Activated T-cell treated with anti-CD3 and anti-CD28 coated beads, Interleukin-2, amount 50 U/mL, for 1 hour (primary cell): ENCODE results near the gene SGCE.

ENCODE experiments used
- DNase-seq: peaks from one replicate; pipeline ENCODE4 v3.0.0-alpha.2; 2020

SGCE gene

DNA sequence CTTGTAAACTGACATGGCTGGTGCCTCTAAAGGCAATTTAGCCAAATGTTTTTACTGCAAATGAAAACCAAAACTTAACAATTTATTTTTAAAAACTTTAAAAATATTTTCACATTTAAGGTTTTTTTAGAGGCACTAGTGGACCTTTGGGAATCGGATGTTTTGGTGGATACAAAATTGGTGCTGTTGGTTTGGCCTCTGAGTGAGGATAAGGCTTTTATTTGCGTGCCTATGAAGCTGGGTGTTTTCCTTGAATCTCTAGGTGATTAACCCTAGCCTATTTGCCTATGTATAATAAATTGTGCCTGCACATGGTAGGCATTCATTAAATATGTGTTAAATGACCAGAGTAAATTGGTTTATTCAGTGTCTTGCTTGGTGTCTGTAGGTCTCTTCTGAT, 2.9 kb upstream of the SGCE start:
- DNase-seq, result no peak

DNA sequence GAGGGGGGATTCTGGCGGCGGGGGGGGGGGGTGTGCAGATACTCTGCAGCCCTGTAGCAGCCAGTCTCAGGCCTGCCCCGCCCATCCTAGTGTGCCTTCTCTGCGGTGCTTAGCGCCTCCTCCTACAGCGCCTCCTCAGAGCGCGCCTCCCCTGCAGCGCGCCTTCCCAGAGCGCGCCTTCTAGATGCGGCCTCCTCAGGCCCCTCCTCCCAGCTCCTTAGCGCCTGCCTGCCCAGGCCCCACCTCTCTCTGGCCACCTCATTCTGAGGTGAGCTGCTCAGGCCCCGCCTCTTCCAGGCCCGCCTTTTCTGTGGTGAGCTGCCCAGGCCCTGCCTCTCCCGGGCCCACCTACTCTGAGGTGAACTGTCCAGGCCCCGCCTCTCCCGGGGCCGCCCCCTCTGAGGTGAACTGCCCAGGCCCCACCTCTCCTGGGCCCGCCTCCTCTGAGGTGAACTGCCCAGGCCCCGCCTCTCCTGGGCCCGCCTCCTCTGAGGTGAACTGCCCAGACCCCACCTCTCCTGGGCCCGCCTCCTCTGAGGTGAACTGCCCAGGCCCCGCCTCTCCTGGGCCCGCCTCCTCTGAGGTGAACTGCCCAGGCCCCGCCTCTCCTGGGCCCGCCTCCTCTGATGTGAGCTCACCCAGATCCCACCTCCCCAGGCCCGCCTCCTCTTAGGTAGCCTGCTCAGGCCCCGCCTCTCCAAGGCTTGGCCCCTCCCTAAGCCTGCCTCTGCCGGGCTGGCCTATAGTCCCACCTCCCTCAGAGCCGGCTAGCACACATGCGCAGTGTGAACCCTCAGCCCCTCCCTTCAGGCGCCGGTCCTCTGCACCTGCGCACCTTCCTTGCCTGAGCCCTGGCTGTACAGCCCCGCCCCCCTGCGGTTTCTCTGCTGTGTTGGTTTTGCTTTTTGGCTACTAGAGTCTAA, 2.1 kb upstream of the SGCE start:
- peak; percentile 94 for DNase-seq

DNA sequence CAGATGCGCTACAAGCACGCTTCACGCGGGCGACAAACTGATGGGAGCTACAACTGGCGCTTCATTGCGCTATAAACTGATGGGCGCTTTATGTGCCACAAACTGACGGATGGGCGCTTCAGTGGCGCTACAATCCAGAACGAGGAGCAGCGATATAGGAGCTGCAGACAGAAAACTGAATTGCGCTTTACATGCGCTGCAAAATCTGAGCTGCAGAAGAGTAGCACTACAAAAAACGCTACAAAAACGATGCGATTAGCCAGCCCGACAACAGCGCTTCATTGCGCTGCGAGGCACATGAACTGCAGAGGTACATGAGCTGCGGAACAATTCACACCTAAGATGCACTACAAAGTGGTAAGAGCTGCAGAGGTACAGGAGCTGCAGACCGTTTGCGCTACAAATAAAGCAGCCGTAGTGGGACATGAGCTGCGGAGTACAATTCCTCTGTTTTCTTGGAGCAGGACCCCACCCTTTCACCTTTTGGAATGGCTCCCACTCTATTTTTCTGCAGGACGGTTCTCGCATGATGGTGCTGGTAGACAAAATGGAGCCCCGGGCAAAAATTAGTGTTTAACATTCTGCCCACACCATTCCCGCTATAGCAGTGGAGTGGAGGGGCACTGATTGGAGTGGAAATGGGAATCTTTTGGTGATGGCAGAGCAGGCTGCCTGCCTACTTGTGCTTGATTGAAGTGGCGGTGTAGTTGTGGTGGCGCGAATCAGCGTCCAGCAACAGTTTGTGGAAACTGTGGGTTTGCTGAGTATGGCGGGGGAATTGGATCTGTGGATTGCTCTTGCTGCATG, 1.2 kb upstream of the SGCE start:
- peak; percentile 43 for DNase-seq

DNA sequence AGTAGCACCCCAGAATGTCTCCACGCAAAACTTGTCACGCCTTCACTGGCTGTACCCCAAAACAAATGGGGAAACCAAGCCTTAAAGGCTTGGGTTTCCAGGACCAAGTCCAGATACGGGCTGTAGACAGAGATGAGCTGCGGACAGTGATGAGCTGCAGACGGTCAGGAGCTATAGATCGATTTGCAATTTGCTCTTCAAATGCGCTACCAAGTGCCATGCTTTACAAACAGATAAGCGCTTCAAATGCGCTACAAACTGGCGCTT, 658 bp upstream of the SGCE start:
- DNase-seq, result no peak

DNA sequence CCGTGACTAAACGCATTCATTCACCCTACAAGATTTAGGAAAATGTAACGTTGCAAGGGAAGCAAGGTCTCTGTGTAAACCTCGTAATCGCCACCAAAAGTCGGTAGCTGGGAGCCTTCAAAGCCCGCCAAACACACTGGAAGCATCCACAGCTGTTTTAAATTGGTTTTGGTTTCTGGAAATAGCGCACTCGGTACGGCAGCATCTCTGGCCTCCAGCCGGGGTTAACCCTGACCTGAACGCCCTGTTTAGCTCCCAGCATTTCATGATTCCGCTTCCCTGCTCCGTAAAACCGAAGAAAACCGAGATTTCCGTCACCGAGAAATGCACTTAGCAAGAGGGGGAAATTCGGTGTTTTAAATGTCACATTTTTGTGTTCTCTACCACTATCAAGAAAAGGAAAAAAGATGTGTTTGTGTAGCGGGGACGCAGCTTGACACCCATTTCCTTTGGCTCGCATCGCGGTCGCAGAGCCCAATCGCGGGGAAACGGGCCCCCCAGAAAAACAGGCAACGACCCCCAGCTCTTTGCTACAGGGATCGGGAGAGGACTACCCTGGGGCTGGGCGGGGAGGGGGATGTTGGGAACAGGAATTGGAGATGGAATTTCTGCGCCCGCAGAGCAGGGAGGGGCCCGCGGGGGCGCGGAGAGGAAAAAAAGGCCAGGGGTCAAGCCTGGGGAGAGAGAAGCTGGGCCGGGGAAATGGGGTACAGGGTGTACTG, 646 bp downstream of the SGCE start:
- peak; percentile 20 for DNase-seq

DNA sequence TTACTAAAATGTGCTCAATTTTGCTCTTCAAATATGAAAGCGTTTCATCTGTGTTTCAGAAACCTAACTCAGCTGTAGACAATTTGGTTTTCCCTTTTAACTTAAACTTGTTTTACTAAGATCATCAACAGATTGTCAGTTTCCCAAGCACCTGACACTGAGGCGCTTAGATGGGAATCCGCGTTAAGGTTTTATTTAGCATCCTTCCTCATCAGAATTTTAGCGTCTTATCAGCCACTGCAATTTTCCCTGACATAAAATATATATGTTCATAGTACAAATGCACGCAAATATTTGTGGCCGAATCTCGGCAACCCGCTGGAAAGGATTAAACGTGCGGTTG, 1.2 kb downstream of the SGCE start:
- no peak for DNase-seq

DNA sequence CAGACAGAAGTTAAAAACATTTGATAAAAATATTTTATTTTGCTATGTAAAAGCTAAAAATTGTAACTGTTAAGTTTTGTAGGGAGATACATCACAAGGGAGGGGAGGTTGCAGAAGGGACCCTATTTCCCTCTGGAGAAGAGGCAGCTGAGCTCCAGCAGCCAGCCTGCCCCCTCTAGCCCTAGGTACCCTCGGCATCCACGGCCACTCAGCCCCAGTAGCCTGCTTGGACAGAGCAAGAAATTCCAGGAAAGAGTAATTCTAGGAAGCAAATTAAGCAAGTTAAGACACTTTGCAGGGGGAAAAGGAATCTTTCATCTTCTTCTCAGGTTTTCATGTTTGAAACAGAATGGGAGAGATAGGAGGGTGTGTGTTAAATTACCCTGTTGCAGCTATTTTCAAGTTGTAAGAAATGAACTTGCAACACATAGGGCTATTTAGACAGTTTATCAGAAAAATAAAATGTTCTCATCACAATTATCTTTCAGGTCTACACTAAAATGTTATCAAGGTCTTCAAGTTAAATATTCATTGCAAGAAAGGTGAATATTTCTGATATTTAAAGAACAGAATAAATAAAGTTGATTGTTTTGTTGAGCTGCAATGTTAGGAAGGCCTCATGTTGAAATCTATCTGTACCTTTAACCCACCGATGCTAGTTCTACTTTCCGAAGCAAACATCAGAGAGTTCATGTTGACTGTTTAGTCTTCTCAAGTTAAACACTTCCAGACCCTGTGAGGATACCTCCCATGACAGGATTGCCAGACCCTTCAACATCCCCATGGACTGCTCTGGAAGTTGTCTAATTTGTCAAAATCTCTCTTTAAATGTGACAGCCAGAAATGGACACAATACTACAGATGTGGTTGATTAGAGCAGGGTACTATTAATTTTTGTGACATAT, 5.5 kb downstream of the SGCE start:
- no peak for DNase-seq

DNA sequence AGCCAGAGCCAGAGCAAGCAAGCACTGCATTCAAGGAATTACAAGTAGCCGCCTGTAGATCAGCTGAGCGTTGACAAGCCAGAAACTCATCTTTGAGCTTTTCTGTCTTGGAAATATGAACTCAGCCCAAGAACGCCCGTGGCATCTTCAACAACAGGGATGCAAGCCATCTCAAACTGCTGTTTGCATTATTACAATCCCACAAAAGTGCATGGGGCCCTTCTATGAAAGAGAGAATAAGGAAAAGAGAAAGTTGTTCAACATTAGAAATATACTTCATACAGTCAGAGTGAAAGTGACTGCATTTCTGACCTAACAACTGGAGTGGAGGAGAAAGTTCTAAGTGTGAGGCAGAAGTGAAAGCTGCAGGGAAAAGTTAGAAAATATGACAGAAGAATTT, 6.5 kb downstream of the SGCE start:
- DNase-seq, result no peak

DNA sequence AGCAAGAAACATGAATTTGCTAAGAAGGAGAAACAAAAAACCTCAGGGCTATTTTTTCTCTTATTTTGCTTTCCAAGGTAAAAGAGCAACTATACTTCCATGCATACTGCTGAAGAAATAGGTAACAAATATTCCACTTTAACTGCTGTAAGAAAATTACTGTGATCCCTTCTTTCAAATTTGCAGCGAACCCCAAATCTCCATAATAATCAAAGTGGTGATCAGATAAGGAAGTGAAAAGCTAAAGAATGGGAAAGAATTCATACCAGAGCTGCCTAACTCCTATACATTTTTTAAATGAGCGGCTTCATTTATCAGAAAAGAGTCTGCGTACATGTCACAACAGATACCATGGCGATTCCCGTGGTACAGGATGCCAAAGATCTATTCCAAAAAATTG, 7.2 kb downstream of the SGCE start:
- no peak for DNase-seq

DNA sequence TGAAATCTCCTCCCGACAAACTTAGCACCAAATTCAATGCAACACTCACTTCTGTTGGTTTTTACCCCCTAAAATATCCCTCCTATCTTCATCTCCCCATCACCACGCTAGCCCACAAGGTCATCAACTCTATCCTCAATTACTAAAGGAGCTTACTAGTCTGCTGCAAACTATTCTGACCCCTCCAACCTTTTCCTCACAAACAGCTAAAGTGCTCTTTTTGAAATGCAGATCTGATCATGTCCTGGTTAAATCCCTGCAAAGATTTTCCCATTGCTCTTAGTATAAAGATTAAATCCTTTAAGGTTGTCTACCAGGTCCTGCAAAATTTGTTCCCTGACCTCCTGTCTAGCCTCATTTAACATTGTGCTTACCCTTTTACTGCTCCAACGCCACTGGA, 8.6 kb downstream of the SGCE start:
- DNase-seq, result no peak

DNA sequence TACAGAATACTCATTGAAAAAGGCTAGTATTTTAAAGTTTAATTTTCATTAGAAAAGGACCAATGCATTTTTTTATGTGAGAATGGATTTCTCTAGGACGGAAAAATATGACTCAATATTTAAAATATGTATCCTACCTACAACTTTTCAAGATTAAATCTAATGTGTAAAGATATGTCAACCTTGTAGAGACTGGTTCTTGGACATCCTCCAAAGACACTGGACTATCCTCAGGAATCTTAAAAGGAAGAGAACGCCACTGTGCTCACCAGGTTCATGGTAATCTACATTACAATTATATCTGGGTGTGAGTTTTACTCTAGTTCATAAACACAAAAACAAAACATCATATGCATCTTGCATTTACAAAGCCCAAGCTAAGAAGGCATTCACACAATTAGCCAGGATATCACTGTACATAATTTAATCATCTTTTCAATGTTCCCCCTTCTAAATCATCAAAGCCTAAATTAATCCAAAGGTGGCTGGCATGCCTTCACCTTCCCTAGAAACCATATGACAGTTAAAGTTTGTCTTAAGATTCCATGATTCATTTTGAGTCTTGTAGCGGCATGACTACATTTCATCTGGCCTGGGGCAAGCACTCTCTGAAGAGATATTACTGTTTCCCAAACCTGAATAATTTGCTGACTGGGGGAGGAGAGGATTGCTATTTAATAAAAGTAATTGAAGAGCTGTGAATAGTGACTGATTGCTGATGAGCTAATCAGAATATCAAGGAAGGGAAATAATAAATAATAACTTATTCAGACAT, 12.0 kb downstream of the SGCE start:
- no peak for DNase-seq

DNA sequence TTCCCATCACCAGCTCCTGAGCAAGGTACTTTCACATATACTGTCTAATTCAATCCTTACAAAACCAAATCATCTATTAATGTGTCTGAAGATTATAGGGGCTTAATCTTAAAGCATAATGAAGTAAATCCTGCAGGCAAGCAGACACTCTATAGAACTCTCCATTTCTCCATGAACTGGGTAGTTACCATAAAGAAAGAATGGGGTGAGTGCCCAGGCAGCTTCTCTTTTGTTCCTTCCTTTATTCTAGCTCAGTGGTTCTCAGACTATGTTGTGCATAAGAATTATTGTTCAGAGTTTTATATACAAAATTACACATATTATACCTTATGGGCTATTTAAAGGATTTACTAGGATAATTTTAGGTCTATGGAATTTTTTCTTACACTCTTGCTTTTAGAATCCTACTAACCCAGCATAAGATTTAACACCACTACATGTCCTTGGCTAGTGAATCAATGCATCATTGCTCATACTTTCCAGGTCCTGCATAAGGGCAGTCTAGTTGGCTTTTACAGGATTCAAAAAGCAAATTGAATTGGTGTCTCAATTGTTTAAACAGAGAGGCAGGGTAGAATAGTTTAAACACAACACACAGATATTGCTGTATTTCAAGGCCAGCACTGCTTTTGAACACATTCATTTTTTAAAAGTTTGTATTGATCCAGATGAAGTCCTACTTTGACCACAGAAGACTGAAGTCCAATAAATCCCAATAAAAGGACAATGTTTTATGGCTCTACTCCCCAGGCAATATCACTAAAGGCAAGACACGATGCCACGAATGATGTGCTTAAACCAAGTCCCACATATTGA, 12.9 kb downstream of the SGCE start:
- no peak for DNase-seq

DNA sequence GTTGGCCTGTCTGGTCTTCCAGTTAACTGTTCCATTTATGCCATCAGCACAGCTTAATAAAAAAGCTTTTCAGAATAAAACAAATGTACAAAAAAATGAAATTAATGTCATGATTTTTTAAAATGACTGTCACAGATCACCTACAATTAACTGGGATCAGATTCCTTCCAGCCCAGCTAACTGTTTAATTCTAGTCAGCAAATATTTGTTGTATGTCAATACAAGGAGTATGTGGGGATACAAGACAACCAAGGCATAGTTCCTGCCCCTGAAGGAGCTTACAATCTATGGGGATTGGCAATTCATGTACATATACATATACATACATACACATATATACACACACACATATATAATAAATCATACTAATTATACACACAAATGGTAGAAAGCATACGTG, 16.5 kb downstream of the SGCE start:
- DNase-seq, result no peak

DNA sequence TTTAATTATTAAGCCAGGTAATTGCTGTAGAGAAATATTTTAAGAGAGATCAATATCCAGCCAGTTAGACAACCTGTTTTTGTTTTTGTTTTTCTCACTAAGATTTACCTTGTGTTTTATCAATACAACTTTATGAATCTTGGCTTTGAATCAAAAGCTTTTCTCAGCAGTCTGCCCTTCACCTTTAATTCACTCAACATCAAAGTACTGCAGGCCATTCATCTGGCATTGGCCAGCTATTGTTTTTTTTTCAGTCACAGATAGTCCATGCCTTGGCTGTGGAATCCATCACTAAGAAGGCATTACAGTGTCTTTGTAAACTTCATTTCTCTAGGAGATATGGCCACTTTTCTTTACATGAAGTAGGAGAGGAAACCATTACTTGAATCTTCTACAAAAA, 20.2 kb downstream of the SGCE start:
- DNase-seq, result no peak

DNA sequence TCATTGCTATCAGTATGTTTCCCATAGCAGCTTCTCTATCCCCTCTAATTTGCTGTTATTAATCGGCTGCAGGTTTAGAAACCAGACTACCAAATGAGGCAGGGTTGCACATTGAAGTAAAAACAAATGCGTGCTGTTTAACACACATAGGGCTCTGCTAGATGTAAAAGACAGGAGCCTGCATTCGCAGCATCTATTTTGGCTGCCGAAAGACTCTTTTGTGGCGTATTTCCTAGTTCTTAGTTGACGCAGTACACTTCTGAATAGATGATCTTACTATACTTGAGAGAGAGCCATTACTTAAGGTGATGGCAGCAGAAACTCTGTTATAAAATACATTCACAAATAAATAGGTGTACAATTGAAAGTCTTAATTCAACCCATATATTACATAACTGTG, 21.4 kb downstream of the SGCE start:
- no peak for DNase-seq

DNA sequence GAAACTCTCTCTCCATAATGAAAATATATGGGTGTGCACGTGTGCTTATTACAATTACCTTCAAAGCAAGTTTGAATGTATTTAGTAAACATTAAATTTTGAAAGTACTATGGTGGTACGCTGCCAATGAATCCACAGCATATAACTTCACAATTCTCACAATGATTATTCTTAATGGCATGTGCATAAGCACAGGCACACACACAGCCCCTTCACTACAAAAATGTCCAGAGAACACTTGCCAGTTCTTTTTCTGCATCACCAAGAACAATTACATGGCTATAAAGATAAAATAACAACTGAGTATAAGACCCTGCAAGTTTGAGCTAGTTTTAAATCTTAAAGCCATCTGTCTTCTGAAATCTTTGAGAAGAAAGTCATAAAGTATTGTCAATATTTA, 22.2 kb downstream of the SGCE start:
- no peak for DNase-seq

DNA sequence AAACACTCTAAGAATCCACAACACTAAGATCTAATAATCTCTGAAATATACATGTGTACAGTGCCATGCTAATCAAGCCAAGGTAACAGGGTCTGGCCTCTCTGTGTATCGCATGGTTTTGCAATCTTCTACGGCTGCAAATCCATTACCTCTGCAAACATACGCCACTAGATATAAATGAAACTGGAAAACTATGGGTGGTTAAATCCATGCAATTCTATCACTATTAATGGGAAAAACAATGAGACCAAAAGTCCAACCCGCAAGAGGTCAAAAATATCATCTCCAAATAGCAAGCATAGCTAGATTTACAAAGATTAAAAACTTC, 23.0 kb downstream of the SGCE start:
- no peak for DNase-seq

DNA sequence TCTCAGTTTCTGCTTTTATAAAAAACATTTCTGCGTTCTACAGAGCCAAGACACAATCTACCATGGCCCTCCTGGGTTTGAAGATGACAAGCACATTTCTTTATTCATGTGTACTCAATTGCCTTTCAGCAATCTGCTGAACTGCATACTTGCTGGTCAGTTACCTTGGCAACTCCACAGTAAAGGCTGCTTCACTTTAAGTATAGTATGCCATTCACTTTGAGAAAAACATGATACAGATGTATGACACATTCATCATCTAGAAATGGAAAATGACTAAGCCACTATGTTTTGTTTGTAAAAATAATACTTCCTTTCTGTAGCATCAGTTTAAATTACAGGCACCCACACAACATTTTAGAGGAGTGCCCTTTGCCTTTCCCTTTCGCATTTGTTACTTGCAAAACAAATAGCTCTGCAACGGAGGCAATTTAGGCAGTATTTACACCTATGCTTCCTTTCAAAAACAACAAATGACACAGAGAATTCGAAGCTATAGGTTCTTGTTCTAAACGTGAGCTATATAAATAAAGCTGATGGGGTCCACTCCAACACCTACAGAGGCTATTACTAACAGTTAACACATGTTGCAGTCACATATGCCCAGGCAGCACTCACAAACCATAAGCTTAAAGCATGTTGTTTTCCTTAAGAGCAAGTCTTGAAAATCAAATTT, 23.5 kb downstream of the SGCE start:
- DNase-seq, result no peak

DNA sequence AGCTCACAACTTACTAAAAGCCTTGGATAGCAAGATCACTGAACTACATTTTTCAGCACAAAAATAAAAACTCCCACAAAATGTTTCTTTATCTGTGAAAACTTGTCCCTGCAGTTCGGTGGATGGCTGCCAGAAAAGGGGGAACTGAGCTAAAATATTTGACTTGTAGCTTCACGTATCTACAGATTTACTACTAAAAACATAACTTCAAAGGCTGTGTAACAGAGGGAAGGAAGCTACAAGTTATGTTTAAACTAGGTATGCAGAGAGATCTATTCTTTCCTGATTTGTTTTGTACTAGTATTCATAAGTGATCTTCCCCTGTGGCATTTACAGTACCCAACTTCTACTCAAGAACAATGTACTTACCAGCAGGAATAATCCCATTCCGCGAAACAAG, 25.1 kb downstream of the SGCE start:
- DNase-seq, result no peak

DNA sequence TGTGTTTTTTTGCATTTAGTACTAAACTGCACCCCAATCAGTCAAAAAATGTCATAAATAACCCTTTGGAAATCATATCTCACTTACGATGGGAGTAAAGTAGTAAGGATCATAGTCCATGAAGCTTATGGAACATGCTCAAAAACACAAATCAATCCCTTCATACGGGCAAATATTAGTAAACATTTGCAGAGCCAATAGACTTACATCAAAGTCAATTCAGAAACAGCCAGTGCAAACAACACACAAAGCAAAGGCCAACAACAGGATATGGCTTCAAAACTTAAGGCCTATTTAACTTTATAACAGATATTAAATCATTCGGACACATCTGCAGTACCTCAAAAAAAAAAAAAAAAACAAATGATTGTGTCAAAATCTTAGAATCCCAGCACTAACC, 32.1 kb downstream of the SGCE start:
- DNase-seq, result no peak

DNA sequence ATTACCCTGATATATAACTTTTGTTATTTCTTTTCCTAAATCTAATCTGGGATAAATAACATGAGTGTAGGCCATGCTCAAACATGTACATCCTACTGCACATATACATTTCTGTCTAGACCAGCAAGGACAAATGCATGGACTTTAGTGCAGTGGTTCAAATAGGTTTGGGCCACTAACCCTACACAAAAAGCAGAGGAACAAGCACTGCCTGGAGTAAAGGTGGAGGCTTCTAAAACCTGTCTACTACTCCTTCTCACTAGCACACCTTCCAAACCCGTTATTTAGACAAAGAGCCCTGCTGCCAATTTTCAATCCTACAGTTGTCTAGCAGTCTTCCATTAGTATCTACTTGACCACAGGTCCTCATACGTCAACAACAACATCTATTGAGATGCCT, 34.8 kb downstream of the SGCE start:
- no peak for DNase-seq
